HepG2 (cell line): Measurements from ENCODE around the gene GGT1. TPM values are rescaled to one million over a fixed set of nuclear protein-coding genes. Genes with fewer than 3 reads are reported as not detected.

Experiments used
- ARID4A ChIP-seq: sonication (generic); formaldehyde crosslinking; IDR thresholded peaks from 2 replicates; pipeline ENCODE4 v1.5.0; 2020; ENCODE audit warnings: mild to moderate bottlenecking, missing genetic modification reagents, borderline replicate concordance
- HOXA7 ChIP-seq: sonication (generic); formaldehyde crosslinking; IDR thresholded peaks from 2 replicates; pipeline ENCODE4 v1.8.1; 2022; ENCODE audit warnings: mild to moderate bottlenecking, missing genetic modification reagents, moderate library complexity
- KMT2B ChIP-seq: IDR thresholded peaks from 2 replicates; pipeline ENCODE4 v1.6.1; 2016; ENCODE audit warnings: missing genetic modification reagents, missing compliant biosample characterization
- MED13 ChIP-seq: sonication (generic); formaldehyde crosslinking; IDR thresholded peaks from 2 replicates; pipeline ENCODE4 v1.5.0; 2020; ENCODE audit warnings: missing genetic modification reagents
- SP4 ChIP-seq: sonication (generic); formaldehyde crosslinking; IDR thresholded peaks from 2 replicates; pipeline ENCODE4 v1.8.1; 2023; ENCODE audit warnings: mild to moderate bottlenecking, missing genetic modification reagents
- ZHX1 ChIP-seq: sonication (generic); formaldehyde crosslinking; IDR thresholded peaks from 2 replicates; pipeline ENCODE4 v1.8.1; 2022; ENCODE audit warnings: low read depth, mild to moderate bottlenecking, missing genetic modification reagents
- ZNF205 ChIP-seq: IDR thresholded peaks from 2 replicates; pipeline ENCODE4 v1.6.1; 2018; ENCODE audit warnings: missing biosample characterization, missing genetic modification reagents
- ZNF263 ChIP-seq: sonication (generic); formaldehyde crosslinking; IDR thresholded peaks from 2 replicates; pipeline ENCODE4 v1.4.0; 2020; ENCODE audit warnings: missing genetic modification reagents
- ZNF646 ChIP-seq: sonication (generic); formaldehyde crosslinking; IDR thresholded peaks from 2 replicates; pipeline ENCODE4 v1.9.0; 2021; ENCODE audit warnings: mild to moderate bottlenecking, missing genetic modification reagents
- polyA plus RNA-seq, 8 experiments: library from polyadenylated mRNA; depleted of rRNA in 3 of 8; stranded (reverse) in 7 of 8; unstranded in 1 of 8; fragments of >200 nt; fragmentation: Illumina TruSeq in 4 of 8; extraction: Trizol in 4 of 8; gene quantifications; 2 replicates each; pipeline versions ENCODE4 v1.2.1 to v1.2.3, GENCODE V29; 2011 to 2016; ENCODE audit warnings: low read depth in 4 of 8, missing spikeins in 1 of 8, mixed read lengths in 1 of 8; ENCODE audit not compliant: insufficient read depth in 1 of 8
- total RNA-seq, 5 experiments: library from RNA; depleted of rRNA; stranded (reverse); fragments of >200 nt; fragmentation: Illumina TruSeq; extraction: Trizol; gene quantifications; 2 replicates each; pipeline ENCODE4 v1.2.3, GENCODE V29; 2016; ENCODE audit warnings: low read depth in 1 of 5

The GGT1 gene
- total and polyA plus RNA-seq, 2 of the 13 experiments (the other 11 are each of a cell fraction or from before 2014, with no cell fraction given) = 29.9 to 103 TPM

GRCh38 chr22:24593836-24594568 lies 9.0 kb upstream of the GGT1 start (continued):
- TF ChIP-seq ARID4A (CRISPR knock-in tag) = peak; percentile 35
- no peak for TF ChIP-seq ZNF205
- 0 out of 2 replicates have a peak, but pooled peaks have one; percentile 11 for TF ChIP-seq SP4 (CRISPR knock-in tag)
- TF ChIP-seq ZNF646 (CRISPR knock-in tag) = peak; percentile 79; the same call in 1 of the 2 replicates
- TF ChIP-seq ZNF263 (CRISPR knock-in tag) = 0 out of 2 replicates have a peak, but pooled peaks have one; percentile 9
- no peak for TF ChIP-seq ZHX1 (CRISPR knock-in tag)
- no peak for TF ChIP-seq HOXA7 (CRISPR knock-in tag)
- TF ChIP-seq MED13 = 0 out of 2 replicates have a peak, but pooled peaks have one; percentile 24
- no peak for TF ChIP-seq KMT2B (CRISPR knock-in tag)
